ENCODE results near the gene MED27. TPM values are rescaled to one million over a fixed set of nuclear protein-coding genes. Genes with fewer than 3 reads are reported as not detected.

Gene MED27
- total and polyA plus RNA-seq, 2 of the 8 experiments (the other 6 are each of a cell fraction or from before 2014, with no cell fraction given), result 29.9 to 56.5 TPM

- H2AK5ac ChIP-seq (ENCODE audit: low read depth, low read length), result no peak overlapping the region
- H2AFZ ChIP-seq (ENCODE audit: low read length), result no peak overlapping the region
- H3K23me2 ChIP-seq (ENCODE audit: low read depth, low read length), result no peaks in the 10 kb centered on the region
- no peaks in the 10 kb centered on the region for H3K9me3 ChIP-seq (ENCODE audit: insufficient read depth in 2 of 2, low read depth in 1 of 2, low read length in 1 of 2)
- no peak overlapping the region for H2BK120ac ChIP-seq (replicated peaks; ENCODE audit: low read depth, low read length)
- no peak overlapping the region for H3K23ac ChIP-seq (ENCODE audit: insufficient read length)
- H4K8ac ChIP-seq (ENCODE audit: extremely low read depth, insufficient read depth, low read length), result no peak overlapping the region
- no peak overlapping the region for H3K27ac ChIP-seq (ENCODE audit: low read depth, low read length)
- peaks cover 12% of the 10 kb centered on the region; the same call in 1 of the 2 replicates for H3K79me1 ChIP-seq (ENCODE audit: low read depth, low read length)
- TF ChIP-seq RNF2 (IDR thresholded peaks at IDR 0.05; ENCODE audit: borderline replicate concordance, low read depth, low read length, missing control alignments, poor library complexity, severe bottlenecking), result no peak
- no peak for TF ChIP-seq JUND (IDR thresholded peaks at IDR 0.05; ENCODE audit: low read length)
- TF ChIP-seq PHF8 (conservative IDR thresholded peaks at IDR 0.05; ENCODE audit: low read depth, low read length), result no peak
- no peak for TF ChIP-seq SIN3A (conservative IDR thresholded peaks at IDR 0.05 in 1 of 2, IDR thresholded peaks at IDR 0.05 in 1 of 2; ENCODE audit: low read depth in 1 of 2, low read length in 2 of 2)
- TF ChIP-seq SP1 (IDR thresholded peaks at IDR 0.05; ENCODE audit: low read depth, low read length), result no peak
- TF ChIP-seq TBP (IDR thresholded peaks at IDR 0.05; ENCODE audit: low read depth, low read length), result no peak
- TF ChIP-seq POU5F1 (IDR thresholded peaks at IDR 0.05; ENCODE audit: low read depth, low read length), result no peak
- H3K14ac ChIP-seq (ENCODE audit: insufficient read length), result no peak overlapping the region
- peaks cover 5 to 24% (median 16%) of the 10 kb centered on the region in 4 experiments for H3K4me1 ChIP-seq (replicated peaks in 1 of 4; ENCODE audit: control insufficient read depth in 3 of 4, insufficient read depth in 4 of 4, low read length in 3 of 4)
- H2BK15ac ChIP-seq (ENCODE audit: low read length), result no peak overlapping the region
- no peak overlapping the region for H2BK12ac ChIP-seq (ENCODE audit: low read depth, low read length)
- no peaks in the 10 kb centered on the region for H3K36me3 ChIP-seq (ENCODE audit: control insufficient read depth in 2 of 4, insufficient read depth in 4 of 4, low read length in 3 of 4)
- H3K27me3 ChIP-seq (replicated peaks in 1 of 4; ENCODE audit: control insufficient read depth in 3 of 4, extremely low read depth in 1 of 4, insufficient read depth in 3 of 4, low read length in 3 of 4), result no peaks in the 10 kb centered on the region; a peak in 1 of 7 replicates
- H2BK5ac ChIP-seq (ENCODE audit: low read depth, low read length), result no peak overlapping the region
- no peak for FAIRE-seq
- POLR2A ChIA-PET (ENCODE audit: partially characterized antibody), result no interaction called here
- 78% methylated on average over 3 of the region's 3 CpGs; no CpG with 5 or more reads in 1 of the 2 experiments for WGBS, 2 experiments (ENCODE audit: extremely low coverage in 1 of 2, insufficient coverage in 1 of 2, insufficient read length in 1 of 2, insufficient replicate concordance in 2 of 2, low coverage in 1 of 2, low lambda C conversion rate in 2 of 2, missing lambda C conversion rate in 1 of 2)
- no peak overlapping the region for H3K9ac ChIP-seq (replicated peaks in 1 of 4; ENCODE audit: extremely low read depth in 1 of 4, low read depth in 3 of 4, low read length in 3 of 4)
- CTCF ChIA-PET (ENCODE audit: partially characterized antibody), result interaction anchor here (1.5 kb wide), 1 partner anchor 10 kb away, joined by 4 read pairs; no protein-coding TSS in a partner anchor
- DNase-seq (ENCODE audit: low read depth in 1 of 2, low spot score in 2 of 2), result peak in 1 of 2 experiments; percentile 33
- H4K20me1 ChIP-seq (replicated peaks in 1 of 2; ENCODE audit: control insufficient read depth in 1 of 2, insufficient read depth in 2 of 2, low read length in 2 of 2), result peaks cover 10 to 22% of the 10 kb centered on the region in 2 experiments
- H3K18ac ChIP-seq (ENCODE audit: extremely low read depth, low read length), result no peak overlapping the region
- no peak overlapping the region for H3K4me3 ChIP-seq (ENCODE audit: extremely low read depth in 1 of 4, insufficient read depth in 2 of 4, low read depth in 3 of 4, low read length in 4 of 4)
- H3K4me2 ChIP-seq (ENCODE audit: insufficient read depth in 1 of 2, low read depth in 2 of 2, low read length in 2 of 2), result no peak overlapping the region
- peaks cover 0 to 54% of the 10 kb centered on the region in 2 experiments; a peak in 3 of 4 replicates for H3K79me2 ChIP-seq (ENCODE audit: control insufficient read depth in 1 of 2, insufficient read depth in 2 of 2, low read length in 2 of 2)
- H4K91ac ChIP-seq (replicated peaks; ENCODE audit: insufficient read length, low read length), result no peak overlapping the region
- no peak overlapping the region for H3K4ac ChIP-seq (replicated peaks; ENCODE audit: insufficient read length, low read depth, low read length)
- H2BK20ac ChIP-seq (ENCODE audit: low read length), result no peak overlapping the region
- no peak overlapping the region for H3K56ac ChIP-seq (replicated peaks; ENCODE audit: insufficient read length, low read depth, low read length)
- no peak overlapping the region for H4K5ac ChIP-seq (ENCODE audit: insufficient read length, low read depth, low read length)
Observed at GRCh38 chr9:132030626-132031325, 48.9 kb downstream of the MED27 start.
